ENCODE measurements around the gene SLC22A7.

DNA sequence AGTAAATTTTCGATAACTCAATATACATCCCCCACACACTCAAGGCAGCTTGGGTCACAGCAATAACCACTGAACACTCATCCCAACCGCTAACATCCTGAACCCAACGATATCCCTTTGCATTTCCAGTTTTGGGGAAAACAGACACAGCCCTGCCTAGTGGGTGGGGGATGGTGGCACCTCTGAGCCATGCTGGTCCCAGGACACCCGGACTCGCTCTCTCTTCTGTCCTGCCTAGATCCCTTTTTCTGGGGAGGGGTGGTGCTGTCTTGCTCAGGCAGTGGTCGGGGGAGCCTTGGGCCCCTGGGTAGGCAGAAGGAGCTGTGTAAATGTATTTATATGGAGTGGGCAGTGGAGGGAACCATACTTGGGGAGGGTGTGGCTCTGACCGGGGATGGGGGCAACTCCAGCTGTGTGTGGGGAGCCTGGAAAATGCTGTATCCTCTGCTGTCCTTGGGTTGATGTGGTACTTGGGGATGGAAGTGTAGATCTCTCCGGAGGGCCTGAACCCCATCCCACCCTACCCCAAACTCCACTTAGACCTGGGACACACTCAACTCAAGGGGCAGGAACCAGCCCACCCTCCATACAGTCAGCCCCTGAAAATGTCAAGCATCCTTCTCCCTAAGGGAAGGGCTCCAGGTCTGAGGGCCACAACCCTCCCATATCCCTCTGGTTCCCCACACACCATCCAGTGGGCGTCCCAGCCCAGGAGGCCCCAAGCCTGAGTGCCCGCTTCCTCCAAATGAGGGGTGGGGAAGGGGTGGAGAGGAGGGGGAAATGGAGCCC lies 23.7 kb upstream of the SLC22A7 start:
- TF ChIP-seq SP1 (IDR thresholded peaks at IDR 0.05) (no peak), TARDBP (IDR thresholded peaks at IDR 0.05) (no peak), FOXA1 (IDR thresholded peaks at IDR 0.05) (no peak), ELF4 (IDR thresholded peaks at IDR 0.05) (no peak), ARNT (IDR thresholded peaks at IDR 0.05) (no peak), SUZ12 (IDR thresholded peaks at IDR 0.05) (no peak), BHLHE40 (IDR thresholded peaks at IDR 0.05; ENCODE audit: borderline replicate concordance) (no peak), FOXK2 (IDR thresholded peaks at IDR 0.05) (no peak), HDGF (IDR thresholded peaks at IDR 0.05; ENCODE audit: borderline replicate concordance) (no peak), LEF1 (IDR thresholded peaks at IDR 0.05; ENCODE audit: borderline replicate concordance) (no peak)
